Endometrial microvascular endothelial cells (primary cell): Measurements from ENCODE around the gene MARCHF3. TPM values are rescaled to one million over a fixed set of nuclear protein-coding genes. Genes with fewer than 3 reads are reported as not detected.

ENCODE experiments used
- in situ Hi-C: cut with HindIII; loops from 2 replicates; pipeline ENCODE4 v1.10.0; 2017; ENCODE audit warnings: low sequenced_read_pairs, low pct_unique_long_range_greater_than_20kb; ENCODE audit errors: inconsistent ontology term
- total RNA-seq: library from RNA; depleted of rRNA; stranded (reverse); fragments of >200 nt; gene quantifications from one replicate; pipeline ENCODE4 v1.2.3, GENCODE V29; 2015; ENCODE audit errors: inconsistent ontology term

The MARCHF3 gene
- total RNA-seq, 1 donor from 2014 or later = 26.5 TPM

GRCh38 chr5:126937771-126938170 lies 92.6 kb downstream of the MARCHF3 start:
- in situ Hi-C loops = no loop called here

- in situ Hi-C loops = no loop called here
Observed at GRCh38 chr5:126936775-126937418, 93.5 kb downstream of the MARCHF3 start.

GRCh38 chr5:126931963-126932660 lies 98.2 kb downstream of the MARCHF3 start:
- in situ Hi-C loops = no loop called here

- in situ Hi-C loops = no loop called here
Observed at GRCh38 chr5:126928041-126928440, 102.3 kb downstream of the MARCHF3 start.

GRCh38 chr5:126927429-126927828 lies 102.9 kb downstream of the MARCHF3 start:
- in situ Hi-C loops = no loop called here

GRCh38 chr5:126926187-126926586 lies 104.2 kb downstream of the MARCHF3 start:
- in situ Hi-C loops = no loop called here

- in situ Hi-C loops = no loop called here
Observed at GRCh38 chr5:126925482-126925881, 104.9 kb downstream of the MARCHF3 start.

- in situ Hi-C loops = no loop called here
Observed at GRCh38 chr5:126924331-126925033, 105.9 kb downstream of the MARCHF3 start.

- in situ Hi-C loops = no loop called here
Observed at GRCh38 chr5:126921241-126922091, 108.9 kb downstream of the MARCHF3 start.

GRCh38 chr5:126920291-126920690 lies 110.1 kb downstream of the MARCHF3 start:
- in situ Hi-C loops = no loop called here

GRCh38 chr5:126919566-126919965 lies 110.8 kb downstream of the MARCHF3 start:
- in situ Hi-C loops = no loop called here

GRCh38 chr5:126918615-126918957 lies 111.8 kb downstream of the MARCHF3 start:
- in situ Hi-C loops = no loop called here

- in situ Hi-C loops = no loop called here
Observed at GRCh38 chr5:126917918-126918614, 112.3 kb downstream of the MARCHF3 start.

GRCh38 chr5:126915496-126915895 lies 114.9 kb downstream of the MARCHF3 start:
- in situ Hi-C loops = no loop called here

- in situ Hi-C loops = no loop called here
Observed at GRCh38 chr5:126914801-126915436, 115.4 kb downstream of the MARCHF3 start.

- in situ Hi-C loops = no loop called here
Observed at GRCh38 chr5:126912616-126913200, 117.7 kb downstream of the MARCHF3 start.

GRCh38 chr5:126911986-126912385 lies 118.4 kb downstream of the MARCHF3 start:
- in situ Hi-C loops = no loop called here

- in situ Hi-C loops = no loop called here
Observed at GRCh38 chr5:126909856-126910255, 120.5 kb downstream of the MARCHF3 start.
